ENCODE data around the gene LRRTM1.

- no peak for TF ChIP-seq MAX (IDR thresholded peaks at IDR 0.05)
- TF ChIP-seq NFIC (IDR thresholded peaks at IDR 0.05), result no peak
- TF ChIP-seq CREB1 (IDR thresholded peaks at IDR 0.05; ENCODE audit: low read depth), result no peak
- TF ChIP-seq FOXM1 (IDR thresholded peaks at IDR 0.05; ENCODE audit: borderline replicate concordance, low read depth), result no peak
- no peak for TF ChIP-seq USF1 (IDR thresholded peaks at IDR 0.05)
- TF ChIP-seq, protein P1, sequence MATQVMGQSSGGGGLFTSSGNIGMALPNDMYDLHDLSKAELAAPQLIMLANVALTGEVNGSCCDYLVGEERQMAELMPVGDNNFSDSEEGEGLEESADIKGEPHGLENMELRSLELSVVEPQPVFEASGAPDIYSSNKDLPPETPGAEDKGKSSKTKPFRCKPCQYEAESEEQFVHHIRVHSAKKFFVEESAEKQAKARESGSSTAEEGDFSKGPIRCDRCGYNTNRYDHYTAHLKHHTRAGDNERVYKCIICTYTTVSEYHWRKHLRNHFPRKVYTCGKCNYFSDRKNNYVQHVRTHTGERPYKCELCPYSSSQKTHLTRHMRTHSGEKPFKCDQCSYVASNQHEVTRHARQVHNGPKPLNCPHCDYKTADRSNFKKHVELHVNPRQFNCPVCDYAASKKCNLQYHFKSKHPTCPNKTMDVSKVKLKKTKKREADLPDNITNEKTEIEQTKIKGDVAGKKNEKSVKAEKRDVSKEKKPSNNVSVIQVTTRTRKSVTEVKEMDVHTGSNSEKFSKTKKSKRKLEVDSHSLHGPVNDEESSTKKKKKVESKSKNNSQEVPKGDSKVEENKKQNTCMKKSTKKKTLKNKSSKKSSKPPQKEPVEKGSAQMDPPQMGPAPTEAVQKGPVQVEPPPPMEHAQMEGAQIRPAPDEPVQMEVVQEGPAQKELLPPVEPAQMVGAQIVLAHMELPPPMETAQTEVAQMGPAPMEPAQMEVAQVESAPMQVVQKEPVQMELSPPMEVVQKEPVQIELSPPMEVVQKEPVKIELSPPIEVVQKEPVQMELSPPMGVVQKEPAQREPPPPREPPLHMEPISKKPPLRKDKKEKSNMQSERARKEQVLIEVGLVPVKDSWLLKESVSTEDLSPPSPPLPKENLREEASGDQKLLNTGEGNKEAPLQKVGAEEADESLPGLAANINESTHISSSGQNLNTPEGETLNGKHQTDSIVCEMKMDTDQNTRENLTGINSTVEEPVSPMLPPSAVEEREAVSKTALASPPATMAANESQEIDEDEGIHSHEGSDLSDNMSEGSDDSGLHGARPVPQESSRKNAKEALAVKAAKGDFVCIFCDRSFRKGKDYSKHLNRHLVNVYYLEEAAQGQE (IDR thresholded peaks at IDR 0.05; ENCODE audit: low read depth), result no peak
- no peak for TF ChIP-seq YY1 (IDR thresholded peaks at IDR 0.05; ENCODE audit: low read depth)
- no peak for TF ChIP-seq CEBPB (IDR thresholded peaks at IDR 0.05)
- no peak for TF ChIP-seq EP300 (IDR thresholded peaks at IDR 0.05; ENCODE audit: borderline replicate concordance)
- no peak for TF ChIP-seq TCF12 (IDR thresholded peaks at IDR 0.05; ENCODE audit: low read depth)
- no peak for TF ChIP-seq ZBTB7A (IDR thresholded peaks at IDR 0.05; ENCODE audit: low read depth)
- TF ChIP-seq TAF1 (IDR thresholded peaks at IDR 0.05; ENCODE audit: low read depth), result no peak
- TF ChIP-seq TEAD4 (IDR thresholded peaks at IDR 0.05), result no peak
- no peak for TF ChIP-seq EGR1 (IDR thresholded peaks at IDR 0.05)
Observed at GRCh38 chr2:80326861-80327260, 22.3 kb upstream of the LRRTM1 start.
